Ovary (tissue), 3 donors: ENCODE data around the gene SP2.

Source experiments
- POLR2A ChIP-seq: fragments of 450-650 bp; IDR thresholded peaks from one replicate; pipeline ENCODE4 v1.6.1; 2017; ENCODE audit warnings: antibody characterized with exemption, mild to moderate bottlenecking, moderate library complexity
- TF ChIP-seq, protein P1 (sequence below), 3 donors: fragments of 450-650 bp in 2 of 3; fragments of 200-600 bp in 1 of 3; IDR thresholded peaks; one replicate each; pipeline versions ENCODE4 v1.5.1 to v1.8.0; 2016 to 2022; ENCODE audit warnings: antibody characterized with exemption in 3 of 3, mild to moderate bottlenecking in 1 of 3
- donor health status: DM: no; HTN: no; CAD: no.

DNA sequence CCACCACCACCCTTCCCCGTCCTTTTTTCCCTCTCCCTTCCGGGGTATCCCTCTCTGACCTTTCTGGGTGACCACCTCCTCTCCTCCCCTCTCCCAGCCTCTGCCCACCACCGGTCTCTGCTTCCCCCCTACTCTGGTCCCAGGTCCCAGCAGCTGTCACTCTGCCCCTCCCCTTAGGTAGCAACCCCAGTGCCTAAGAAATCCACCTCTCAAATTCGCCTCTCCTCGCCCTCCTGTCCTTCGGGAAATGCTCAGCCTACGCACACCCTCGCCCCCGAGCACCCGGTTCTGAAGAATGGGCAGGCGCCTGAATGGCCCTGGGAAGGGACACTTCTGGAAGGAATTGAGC is 44.3 kb upstream of the SP2 start:
- TF ChIP-seq, protein P1, sequence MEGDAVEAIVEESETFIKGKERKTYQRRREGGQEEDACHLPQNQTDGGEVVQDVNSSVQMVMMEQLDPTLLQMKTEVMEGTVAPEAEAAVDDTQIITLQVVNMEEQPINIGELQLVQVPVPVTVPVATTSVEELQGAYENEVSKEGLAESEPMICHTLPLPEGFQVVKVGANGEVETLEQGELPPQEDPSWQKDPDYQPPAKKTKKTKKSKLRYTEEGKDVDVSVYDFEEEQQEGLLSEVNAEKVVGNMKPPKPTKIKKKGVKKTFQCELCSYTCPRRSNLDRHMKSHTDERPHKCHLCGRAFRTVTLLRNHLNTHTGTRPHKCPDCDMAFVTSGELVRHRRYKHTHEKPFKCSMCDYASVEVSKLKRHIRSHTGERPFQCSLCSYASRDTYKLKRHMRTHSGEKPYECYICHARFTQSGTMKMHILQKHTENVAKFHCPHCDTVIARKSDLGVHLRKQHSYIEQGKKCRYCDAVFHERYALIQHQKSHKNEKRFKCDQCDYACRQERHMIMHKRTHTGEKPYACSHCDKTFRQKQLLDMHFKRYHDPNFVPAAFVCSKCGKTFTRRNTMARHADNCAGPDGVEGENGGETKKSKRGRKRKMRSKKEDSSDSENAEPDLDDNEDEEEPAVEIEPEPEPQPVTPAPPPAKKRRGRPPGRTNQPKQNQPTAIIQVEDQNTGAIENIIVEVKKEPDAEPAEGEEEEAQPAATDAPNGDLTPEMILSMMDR (IDR thresholded peaks at IDR 0.05): no peak
- no peak for TF ChIP-seq POLR2A
